22Rv1 (cell line): ENCODE data around the gene FHIT.
"Not testable (repeated sequence)": the region's sequence is repeated elsewhere in the genome, so short reads cannot be mapped to it uniquely, and the experiment has no call there.

ENCODE experiments used
- H3K27ac ChIP-seq: fragments of 450-650 bp; 2 replicates; pipeline ENCODE4 v1.5.1; 2017
- CTCF ChIP-seq: fragments of 450-650 bp; IDR thresholded peaks from 2 replicates; pipeline ENCODE4 v1.5.1; 2017; ENCODE audit warnings: mild to moderate bottlenecking
- ZFX ChIP-seq: fragments of 450-650 bp; IDR thresholded peaks from 2 replicates; pipeline ENCODE4 v1.6.1; 2017; ENCODE audit warnings: antibody characterized with exemption, borderline replicate concordance

Gene FHIT

GRCh38 chr3:60557122-60557521, 694.1 kb downstream of the FHIT start:
- no peak for TF ChIP-seq CTCF
- TF ChIP-seq ZFX: no peak
- H3K27ac ChIP-seq: no peak overlapping the region

GRCh38 chr3:60555686-60556354, 695.4 kb downstream of the FHIT start:
- H3K27ac ChIP-seq: no peak overlapping the region
- TF ChIP-seq CTCF (no peak), ZFX (no peak)

GRCh38 chr3:60553144-60553543, 698.1 kb downstream of the FHIT start:
- H3K27ac ChIP-seq: no peak overlapping the region
- TF ChIP-seq CTCF (no peak), ZFX (no peak)

GRCh38 chr3:60552581-60552980, 698.7 kb downstream of the FHIT start:
- H3K27ac ChIP-seq: no peak overlapping the region
- TF ChIP-seq CTCF: no peak
- TF ChIP-seq ZFX: no peak

- TF ChIP-seq CTCF (no peak), ZFX (no peak)
Measured at GRCh38 chr3:60551455-60552209, 699.6 kb downstream of the FHIT start.

GRCh38 chr3:60549863-60550262, 701.4 kb downstream of the FHIT start:
- H3K27ac ChIP-seq: no peak overlapping the region
- TF ChIP-seq CTCF (no peak), ZFX (no peak)

More at GRCh38 chr3:60551455-60552209, 699.6 kb downstream of the FHIT start:
- no peak overlapping the region for H3K27ac ChIP-seq

GRCh38 chr3:60542995-60543394, 708.3 kb downstream of the FHIT start:
- H3K27ac ChIP-seq: no peak overlapping the region
- TF ChIP-seq CTCF (no peak), ZFX (no peak)

GRCh38 chr3:60539394-60539793, 711.9 kb downstream of the FHIT start:
- not testable (repeated sequence) for H3K27ac ChIP-seq
